ENCODE measurements around the gene CSNK2A3. TPM values are rescaled to one million over a fixed set of nuclear protein-coding genes. Genes with fewer than 3 reads are reported as not detected.
"Not testable (repeated sequence)": the region's sequence is repeated elsewhere in the genome, so short reads cannot be mapped to it uniquely, and the experiment has no call there.

Gene CSNK2A3
- total RNA-seq, 1 donor from 2014 or later: 1.6 TPM

DNA sequence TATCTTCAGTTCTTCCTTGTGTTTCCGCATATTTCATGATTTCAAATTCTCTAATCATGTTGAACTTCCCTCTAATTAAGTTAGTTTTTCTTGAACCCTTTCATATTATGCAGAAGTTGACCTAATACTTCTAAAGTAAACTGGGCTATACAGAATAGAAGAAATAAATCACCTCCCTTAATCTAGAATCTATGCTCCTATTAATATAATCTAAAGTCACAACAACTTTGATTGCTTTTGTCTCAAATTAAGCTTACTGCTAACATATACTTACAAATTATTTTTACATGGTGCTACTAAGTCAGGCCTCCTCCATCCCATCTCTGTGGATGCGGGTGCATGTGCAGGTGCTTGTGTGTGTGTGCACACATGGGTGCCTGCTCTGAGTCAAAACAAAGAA, 27.3 kb upstream of the CSNK2A3 start:
- DNase-seq (ENCODE audit: low spot score): no peak

DNA sequence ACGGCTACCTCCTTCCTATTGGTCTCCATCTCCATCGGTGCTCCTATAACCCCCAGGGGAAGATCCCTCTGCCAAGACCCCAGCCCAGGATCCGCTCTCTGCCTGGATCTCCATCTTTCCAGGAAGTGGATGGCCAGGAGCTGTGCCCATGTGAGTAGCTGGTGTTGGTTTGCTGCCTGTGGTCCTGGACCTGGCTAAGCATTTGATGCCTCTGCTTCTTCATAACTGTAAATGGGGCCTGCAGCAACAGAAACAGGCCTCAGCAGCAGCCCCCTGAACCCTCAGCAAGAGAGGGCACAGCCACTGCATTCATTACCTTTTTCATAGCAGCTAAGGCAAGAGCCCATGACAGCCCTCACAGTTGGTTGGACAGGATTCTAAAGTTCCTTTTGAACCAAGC, 26.6 kb upstream of the CSNK2A3 start:
- no peak for DNase-seq (ENCODE audit: low spot score)

GRCh38 chr11:11378184-11378940, 25.3 kb upstream of the CSNK2A3 start:
- no peak for DNase-seq (ENCODE audit: low spot score)

DNA sequence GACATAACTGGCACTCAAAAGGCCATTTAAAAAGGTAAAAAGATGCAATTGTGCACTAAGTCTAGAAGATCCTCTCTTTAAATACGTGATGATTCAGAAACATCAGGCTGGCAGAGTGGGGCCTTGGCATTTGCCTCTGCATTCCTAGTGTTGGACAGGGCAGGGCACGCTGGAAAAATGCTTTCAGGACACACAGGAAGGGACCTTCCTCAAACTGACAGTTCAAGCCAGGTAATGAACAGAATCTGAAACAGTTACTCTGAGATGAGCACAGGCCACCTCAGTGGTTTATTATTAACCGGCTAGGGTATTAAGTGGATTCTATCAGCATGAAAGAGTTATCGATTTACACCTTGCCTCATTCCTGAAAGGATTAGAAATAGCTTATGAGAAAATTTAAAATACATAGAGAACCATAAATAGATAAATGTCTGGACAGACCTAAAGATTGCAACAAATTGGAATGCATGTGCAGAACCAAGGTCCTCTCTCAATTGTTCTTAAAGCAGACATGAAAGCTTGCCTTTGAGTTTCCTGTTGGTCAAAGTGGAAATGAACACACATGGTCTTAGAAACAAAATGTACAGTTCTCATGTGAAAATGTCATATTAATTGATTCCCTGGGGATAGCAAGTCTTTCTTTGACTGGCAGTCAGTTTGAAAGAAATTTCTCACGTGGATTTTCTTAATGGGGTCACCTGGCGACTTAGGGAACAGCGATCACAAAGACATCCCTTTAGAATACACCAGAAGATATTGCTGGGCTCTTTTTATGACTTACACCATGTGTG, 21.5 kb upstream of the CSNK2A3 start:
- DNase-seq (ENCODE audit: low spot score): no peak

DNA sequence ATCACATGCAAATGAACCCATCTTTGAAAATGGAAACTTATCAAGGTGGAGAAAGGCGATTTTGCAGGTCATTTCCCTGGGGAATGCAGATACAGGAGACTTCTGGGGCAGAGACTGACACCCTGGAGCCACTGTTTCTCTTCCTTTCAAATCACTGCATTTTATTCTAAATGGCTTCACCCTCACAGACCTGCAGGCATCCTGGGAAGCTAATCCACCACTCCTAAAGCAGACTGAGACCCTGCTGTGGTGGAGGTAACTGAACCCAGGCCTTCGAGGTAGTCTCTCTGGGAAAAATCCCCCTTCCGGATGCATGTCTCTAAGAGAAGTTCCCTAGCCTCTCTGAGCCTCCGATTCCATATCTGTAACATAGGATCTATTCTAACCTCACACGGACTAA, 20.9 kb upstream of the CSNK2A3 start:
- no peak for DNase-seq (ENCODE audit: low spot score)

DNA sequence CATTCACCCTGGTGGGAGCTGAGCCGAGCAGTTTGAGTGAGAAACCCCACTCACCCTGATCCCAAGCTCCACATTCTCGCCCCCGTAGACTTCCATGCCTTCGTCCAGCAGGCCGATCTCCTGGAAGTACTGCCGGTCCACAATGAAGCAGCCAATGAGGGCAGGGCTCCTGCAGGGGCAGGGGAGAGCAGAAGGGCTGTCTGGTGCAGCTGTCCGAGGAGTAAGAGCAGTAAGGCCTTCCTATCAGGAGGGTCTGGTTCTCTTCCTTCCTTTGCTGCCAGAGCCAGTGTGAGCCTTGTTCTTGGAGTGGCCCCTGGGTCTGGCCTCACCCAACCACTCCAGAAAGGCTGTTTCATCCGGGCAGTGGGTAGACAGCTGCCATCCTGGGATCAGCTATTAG, 19.4 kb upstream of the CSNK2A3 start:
- DNase-seq (ENCODE audit: low spot score): no peak

DNA sequence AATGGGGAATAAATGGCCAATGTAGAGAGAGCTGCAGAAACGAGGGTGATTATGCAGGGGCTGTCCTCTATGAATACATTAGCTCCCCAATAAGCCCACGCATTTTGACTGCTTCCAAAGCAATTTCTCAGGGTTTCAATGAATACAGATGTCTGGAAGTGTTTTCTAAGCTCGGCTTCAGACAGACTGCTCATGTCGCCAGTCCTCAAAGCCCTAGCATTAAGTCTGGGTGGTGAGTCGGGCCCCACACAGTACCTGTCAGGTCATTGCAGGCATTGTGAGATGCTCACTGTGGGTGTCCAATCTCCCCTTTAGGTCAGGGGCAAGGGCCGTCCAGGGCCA, 17.9 kb upstream of the CSNK2A3 start:
- no peak for DNase-seq (ENCODE audit: low spot score)

DNA sequence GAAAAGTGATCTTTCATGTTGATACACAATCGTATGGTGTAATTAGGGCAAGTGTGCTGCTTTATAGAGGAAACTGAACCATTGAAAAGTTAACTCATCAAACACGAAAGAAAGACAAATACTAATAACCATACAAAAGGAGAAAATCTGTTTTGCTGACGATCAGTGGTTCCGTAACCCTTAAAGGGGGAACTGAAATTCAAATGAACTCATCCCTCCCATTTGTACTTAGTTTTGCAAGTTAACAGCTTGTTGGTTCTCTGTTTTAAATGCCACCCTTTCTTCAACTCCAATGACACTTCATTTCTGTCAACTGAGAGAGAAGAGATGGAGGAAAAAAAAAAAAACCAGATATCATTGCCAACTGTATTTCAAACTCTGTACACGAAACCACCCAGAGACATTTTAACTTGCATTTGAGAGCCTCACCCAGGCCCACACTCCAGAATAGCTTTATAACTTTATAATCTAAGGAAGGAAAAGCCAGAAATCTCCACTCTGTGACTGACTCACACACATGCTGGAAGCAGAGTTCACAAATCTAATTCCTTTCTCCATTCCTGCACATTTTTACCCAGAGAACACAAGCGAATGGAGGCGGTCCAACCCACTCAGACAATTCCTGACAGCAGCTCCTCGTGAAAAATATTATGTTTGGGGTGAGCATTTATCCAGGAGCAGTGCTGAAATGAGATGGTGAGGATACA, 17.4 kb upstream of the CSNK2A3 start:
- DNase-seq (ENCODE audit: low spot score): no peak

GRCh38 chr11:11366793-11367192, 13.7 kb upstream of the CSNK2A3 start:
- DNase-seq (ENCODE audit: low spot score): no peak

DNA sequence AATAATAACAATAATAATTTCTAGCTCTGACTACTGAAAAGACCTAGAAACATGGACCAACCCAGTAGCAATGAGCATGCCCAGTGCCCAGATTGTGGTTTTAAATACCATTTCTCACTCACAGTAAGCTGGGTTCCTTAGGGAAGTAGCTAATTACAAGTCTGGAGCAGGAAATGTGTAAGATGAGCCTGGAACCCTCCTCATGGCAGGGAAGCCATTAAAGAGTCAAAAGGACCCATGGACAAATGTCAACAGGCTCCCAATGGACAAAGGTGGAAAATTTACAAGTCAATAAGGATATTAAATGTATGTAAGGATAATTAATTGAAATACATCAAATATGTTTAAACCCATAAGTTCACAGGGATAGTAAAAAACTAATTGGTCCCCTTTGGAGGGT, 10.6 kb upstream of the CSNK2A3 start:
- DNase-seq (ENCODE audit: low spot score): no peak

- no peak for DNase-seq (ENCODE audit: low spot score)
Observed at GRCh38 chr11:11359611-11360010, 6.6 kb upstream of the CSNK2A3 start.

DNA sequence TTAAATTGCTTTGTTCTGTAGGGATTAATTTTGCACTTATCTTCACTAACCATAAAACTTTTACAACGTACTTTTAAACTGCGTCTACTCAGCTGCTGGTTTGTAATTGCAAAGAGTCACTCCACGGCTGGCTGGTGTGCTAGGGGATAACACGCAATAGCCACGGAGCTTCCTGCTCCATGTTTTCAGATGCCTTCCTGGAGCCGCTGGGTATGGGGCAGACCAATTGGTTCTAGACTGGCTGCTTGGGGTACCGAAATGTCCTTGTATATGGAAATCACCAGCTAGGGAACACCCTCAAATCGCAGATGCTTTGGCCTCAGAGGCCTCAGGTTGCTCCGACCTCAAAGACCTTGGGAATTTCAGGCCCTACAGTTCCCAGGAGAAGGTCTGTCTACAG, 3.8 kb upstream of the CSNK2A3 start:
- DNase-seq (ENCODE audit: low spot score): no peak

DNA sequence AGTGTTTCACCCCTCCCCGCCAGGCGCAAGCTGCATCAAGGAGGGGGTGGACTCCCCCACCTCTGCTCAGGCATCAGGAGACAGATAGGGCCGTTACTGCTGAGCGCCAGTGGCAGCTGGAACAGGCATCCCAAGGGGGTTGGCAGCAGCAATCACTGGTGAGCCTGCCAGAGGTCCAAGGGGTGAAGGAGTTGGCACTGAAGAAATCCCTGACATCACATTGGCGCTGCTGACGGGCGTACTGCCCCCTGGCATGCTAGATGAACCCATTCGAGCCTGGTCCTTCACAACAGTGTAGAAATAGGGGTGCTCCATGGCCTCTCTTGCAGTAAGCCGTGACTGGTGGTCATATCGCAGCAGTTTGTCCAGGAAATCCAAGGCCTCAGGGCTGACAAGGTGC, 1.2 kb downstream of the CSNK2A3 start:
- not testable (repeated sequence) for DNase-seq (ENCODE audit: low spot score)

DNA sequence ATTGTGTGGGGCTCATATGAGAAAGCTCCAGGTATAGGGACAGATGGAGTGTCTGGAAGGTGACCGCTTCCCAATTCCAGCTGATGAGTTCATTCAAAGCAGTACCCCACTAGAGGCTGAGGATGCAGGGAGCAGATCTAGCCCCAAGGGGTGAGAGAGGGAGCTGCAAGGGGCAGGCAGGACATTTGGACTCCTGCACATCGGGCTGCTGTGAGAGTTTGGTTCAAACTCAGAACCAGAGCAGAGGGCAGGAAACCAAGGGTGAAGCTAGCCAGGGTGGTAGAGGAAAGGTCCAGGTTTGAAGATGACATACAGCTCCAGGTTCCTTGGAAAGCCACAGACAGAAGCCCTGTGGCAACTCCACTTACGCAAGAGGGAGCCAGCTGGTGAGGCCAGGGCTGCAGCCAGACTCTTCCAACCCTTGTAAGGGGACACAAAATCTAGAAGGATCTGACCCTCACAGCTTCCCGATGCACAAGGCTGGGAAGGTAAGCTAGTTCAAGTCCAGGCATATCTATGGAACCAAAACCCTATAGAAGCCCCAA, 1.9 kb downstream of the CSNK2A3 start:
- DNase-seq (ENCODE audit: low spot score): no peak

GRCh38 chr11:11349870-11350337, 3.1 kb downstream of the CSNK2A3 start:
- peak; percentile 46 for DNase-seq (ENCODE audit: low spot score)

GRCh38 chr11:11349106-11349825, 3.8 kb downstream of the CSNK2A3 start:
- no peak for DNase-seq (ENCODE audit: low spot score)

GRCh38 chr11:11348303-11348702, 4.7 kb downstream of the CSNK2A3 start:
- DNase-seq (ENCODE audit: low spot score): no peak

- no peak for DNase-seq (ENCODE audit: low spot score)
Observed at GRCh38 chr11:11347592-11347991, 5.5 kb downstream of the CSNK2A3 start.

GRCh38 chr11:11346303-11346702, 6.7 kb downstream of the CSNK2A3 start:
- DNase-seq (ENCODE audit: low spot score): no peak

DNA sequence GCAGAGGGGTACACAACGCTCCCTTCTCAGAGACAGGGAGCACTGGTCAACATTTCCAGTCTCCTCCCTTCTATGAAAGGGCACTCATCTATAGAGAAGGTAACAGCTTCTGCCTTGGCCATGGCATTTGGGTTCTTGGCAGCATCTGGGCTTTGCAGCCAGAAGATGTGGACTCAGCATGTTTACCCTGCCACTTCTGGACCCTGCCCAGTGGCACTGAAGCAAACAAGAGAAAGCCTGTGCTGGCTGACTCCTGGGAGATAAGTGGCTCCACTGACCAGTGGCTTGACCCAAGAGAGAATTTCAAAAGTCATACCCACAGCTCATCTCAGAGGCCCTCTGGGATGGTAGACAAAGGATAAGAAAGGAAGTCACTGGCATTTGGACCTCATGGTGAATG, 8.0 kb downstream of the CSNK2A3 start:
- DNase-seq (ENCODE audit: low spot score): no peak

DNA sequence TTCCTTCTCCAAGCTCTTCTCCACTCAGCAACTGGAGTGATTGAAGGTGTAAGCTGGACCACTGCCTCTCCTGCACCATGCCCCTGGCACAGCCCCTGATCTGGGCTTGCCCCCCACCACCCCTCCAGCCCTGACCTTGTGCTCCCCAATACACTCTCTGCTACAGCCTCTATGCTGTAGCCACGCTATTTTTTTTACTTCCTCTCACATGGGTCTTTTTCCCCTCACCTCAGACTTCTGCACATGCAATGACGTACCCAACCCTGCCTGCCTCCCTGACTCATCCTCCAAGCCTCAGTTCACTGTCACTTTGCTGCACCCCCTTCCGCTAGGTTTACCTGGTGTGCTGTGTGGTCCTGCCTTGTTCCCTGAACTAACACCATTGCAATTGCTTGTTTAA, 9.0 kb downstream of the CSNK2A3 start:
- no peak for DNase-seq (ENCODE audit: low spot score)

GRCh38 chr11:11338304-11338703, 14.7 kb downstream of the CSNK2A3 start:
- DNase-seq (ENCODE audit: low spot score): no peak
